ENCODE data around the gene CLN3. TPM values are rescaled to one million over a fixed set of nuclear protein-coding genes. Genes with fewer than 3 reads are reported as not detected.

Gene CLN3
- total and polyA plus RNA-seq, 2 of the 13 experiments (the other 11 are each of a cell fraction or from before 2014, with no cell fraction given) = 23.4 to 46.8 TPM

- Histone ChIP-seq H3K36me3 (replicated peaks in 1 of 2; ENCODE audit: control insufficient read depth in 1 of 2, insufficient read depth in 2 of 2, low read length in 2 of 2) (no peaks in the 10 kb centered on the region), H3K27ac (ENCODE audit: extremely low read length, insufficient read depth, low read length) (peak overlapping the region; percentile 80), H3K4me3 (replicated peaks in 1 of 3; ENCODE audit: insufficient read depth in 1 of 3, low read depth in 2 of 3, low read length in 3 of 3) (no peak overlapping the region), H3K9me3 (ENCODE audit: low read length) (no peaks in the 10 kb centered on the region), H3K4me1 (ENCODE audit: insufficient read depth, low read length) (peaks cover 83% of the 10 kb centered on the region), H4K20me1 (ENCODE audit: insufficient read depth, low read length) (no peaks in the 10 kb centered on the region), H3K9ac (ENCODE audit: insufficient read depth, low read depth, low read length) (peak overlapping the region; percentile 63), H3K79me2 (ENCODE audit: insufficient read depth, low read length) (no peaks in the 10 kb centered on the region), H3K27me3 (ENCODE audit: control insufficient read depth in 1 of 2, insufficient read depth in 2 of 2, low read length in 2 of 2) (no peaks in the 10 kb centered on the region), H2AFZ (ENCODE audit: low read length) (peak overlapping the region; percentile 70), H3K4me2 (ENCODE audit: low read depth, low read length) (peak overlapping the region; percentile 71)
- ChIA-PET CTCF (ENCODE audit: low intra/inter-chr PET ratio, low total read pairs) (no interaction called here), POLR2A (interaction anchor here (0.8 to 1.5 kb wide), 2 partner anchors 10 to 36 kb away, joined by 4 to 5 read pairs; partner anchors contain the start of genes CLN3 and NUPR1)
- BruUV-seq (replicated peaks) = no TSS peak
- peak; percentile 78 for DNase-seq (ENCODE audit: low spot score)
- peak; percentile 25 for ATAC-seq
- in situ Hi-C loops (cut with HindIII; ENCODE audit: extremely low pct_ligation_motif_present, low pct_unique_long_range_greater_than_20kb) (no loop called here), intact Hi-C loops (cut with micrococcal nuclease; ENCODE audit: unreplicated experiment) (no loop called here)
- WGBS (ENCODE audit: low lambda C conversion rate) = 2% methylated on average over 5 of the region's 5 CpGs
- FAIRE-seq = peak; percentile 70
- TF ChIP-seq EED (CRISPR knock-in tag; IDR thresholded peaks at IDR 0.05) = no peak
- TF ChIP-seq, protein P1, sequence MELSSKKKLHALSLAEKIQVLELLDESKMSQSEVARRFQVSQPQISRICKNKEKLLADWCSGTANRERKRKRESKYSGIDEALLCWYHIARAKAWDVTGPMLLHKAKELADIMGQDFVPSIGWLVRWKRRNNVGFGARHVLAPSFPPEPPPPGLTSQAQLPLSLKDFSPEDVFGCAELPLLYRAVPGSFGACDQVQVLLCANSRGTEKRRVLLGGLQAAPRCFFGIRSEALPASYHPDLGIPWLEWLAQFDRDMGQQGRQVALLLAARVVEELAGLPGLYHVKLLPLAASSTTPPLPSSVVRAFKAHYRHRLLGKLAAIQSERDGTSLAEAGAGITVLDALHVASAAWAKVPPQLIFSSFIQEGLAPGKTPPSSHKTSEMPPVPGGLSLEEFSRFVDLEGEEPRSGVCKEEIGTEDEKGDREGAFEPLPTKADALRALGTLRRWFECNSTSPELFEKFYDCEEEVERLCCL (CRISPR knock-in tag; IDR thresholded peaks at IDR 0.05; ENCODE audit: borderline replicate concordance) = no peak
- TF ChIP-seq MEIS1 (CRISPR knock-in tag; IDR thresholded peaks at IDR 0.05; ENCODE audit: borderline replicate concordance) = no peak
- TF ChIP-seq IRF2 (CRISPR knock-in tag; IDR thresholded peaks at IDR 0.05) = no peak
- TF ChIP-seq, protein P2, sequence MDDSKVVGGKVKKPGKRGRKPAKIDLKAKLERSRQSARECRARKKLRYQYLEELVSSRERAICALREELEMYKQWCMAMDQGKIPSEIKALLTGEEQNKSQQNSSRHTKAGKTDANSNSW (CRISPR knock-in tag; IDR thresholded peaks at IDR 0.05; ENCODE audit: borderline replicate concordance) = no peak
- no peak for TF ChIP-seq RFX5 (IDR thresholded peaks at IDR 0.05; ENCODE audit: low read depth, low read length)
- 0 out of 2 replicates have a peak, but pooled peaks have one; percentile 31 for TF ChIP-seq ZNF136 (CRISPR knock-in tag; IDR thresholded peaks at IDR 0.05; ENCODE audit: low read depth)
- TF ChIP-seq REST (IDR thresholded peaks at IDR 0.05; ENCODE audit: borderline replicate concordance in 1 of 2, low read depth in 1 of 2, low read length in 2 of 2) = no peak
- peak; percentile 78; the same call in 1 of the 2 replicates for TF ChIP-seq ARID2 (CRISPR knock-in tag; IDR thresholded peaks at IDR 0.05; ENCODE audit: borderline replicate concordance)
- no peak for TF ChIP-seq DMAP1 (CRISPR knock-in tag; IDR thresholded peaks at IDR 0.05)
- TF ChIP-seq JDP2 (CRISPR knock-in tag; IDR thresholded peaks at IDR 0.05; ENCODE audit: borderline replicate concordance) = no peak
- TF ChIP-seq ZNF335 (CRISPR knock-in tag; IDR thresholded peaks at IDR 0.05) = no peak
- TF ChIP-seq ZFP90 (CRISPR knock-in tag; IDR thresholded peaks at IDR 0.05; ENCODE audit: borderline replicate concordance) = no peak
- TF ChIP-seq CHCHD3 (CRISPR knock-in tag; IDR thresholded peaks at IDR 0.05) = no peak
- TF ChIP-seq ZNF563 (CRISPR knock-in tag; IDR thresholded peaks at IDR 0.05) = no peak; the same call in 1 of the 2 replicates
- TF ChIP-seq MYC (CRISPR knock-in tag; IDR thresholded peaks at IDR 0.05; ENCODE audit: borderline replicate concordance) = peak; percentile 30; the same call in 1 of the 2 replicates
- TF ChIP-seq E2F5 (CRISPR knock-in tag; conservative IDR thresholded peaks at IDR 0.05) = no peak
- TF ChIP-seq THYN1 (CRISPR knock-in tag; IDR thresholded peaks at IDR 0.05; ENCODE audit: borderline replicate concordance, low read depth) = 0 out of 2 replicates have a peak, but pooled peaks have one; percentile 75
- TF ChIP-seq ZNF749 (CRISPR knock-in tag; IDR thresholded peaks at IDR 0.05; ENCODE audit: borderline replicate concordance) = no peak
- peak; percentile 47; the same call in 1 of the 2 replicates for TF ChIP-seq BORCS8-MEF2B (CRISPR knock-in tag; IDR thresholded peaks at IDR 0.05)
Measured at GRCh38 chr16:28528463-28528867, 36.6 kb upstream of the CLN3 start.

Data from HepG2 (cell line).